Measurements from ENCODE around the gene ADCY1.
A peak's percentile ranks its signal among the peaks of the same experiment; 100 is the strongest.

Gene ADCY1

DNA sequence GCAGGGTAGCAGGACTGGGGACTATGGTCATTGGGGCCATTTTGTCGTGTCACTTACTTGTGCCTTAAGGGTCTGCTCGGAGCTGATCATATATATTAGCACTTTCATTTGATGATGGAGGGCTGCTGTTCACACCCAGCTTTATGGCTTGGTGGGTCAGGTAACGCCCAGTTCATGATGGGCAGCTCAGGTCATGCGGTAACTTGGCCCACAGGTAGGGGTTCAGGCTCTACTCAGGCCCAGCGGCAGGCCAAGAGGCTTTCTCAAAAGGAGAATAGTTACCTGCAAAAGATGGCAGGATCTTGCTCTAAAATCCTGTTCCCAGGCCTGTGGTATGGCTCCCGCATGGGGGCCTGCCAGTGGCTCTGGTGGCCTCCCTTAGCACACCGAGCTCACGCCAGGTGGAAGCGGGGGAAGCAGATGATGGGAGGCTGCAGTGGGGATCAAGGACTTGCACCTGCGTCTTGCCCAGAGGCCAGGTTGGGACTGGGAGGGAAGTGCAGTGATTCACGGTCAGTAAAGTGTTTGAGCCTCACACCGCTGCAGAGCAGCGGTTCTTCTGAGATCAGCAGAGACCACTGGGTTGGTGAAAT lies 109.5 kb downstream of the ADCY1 start:
- no peak for TF ChIP-seq CTCF (conservative IDR thresholded peaks at IDR 0.05)
- peak overlapping the region; percentile 100 for H3K27ac ChIP-seq

GRCh38 chr7:45684910-45685618 lies 110.9 kb downstream of the ADCY1 start:
- no peak for TF ChIP-seq CTCF (conservative IDR thresholded peaks at IDR 0.05)

DNA sequence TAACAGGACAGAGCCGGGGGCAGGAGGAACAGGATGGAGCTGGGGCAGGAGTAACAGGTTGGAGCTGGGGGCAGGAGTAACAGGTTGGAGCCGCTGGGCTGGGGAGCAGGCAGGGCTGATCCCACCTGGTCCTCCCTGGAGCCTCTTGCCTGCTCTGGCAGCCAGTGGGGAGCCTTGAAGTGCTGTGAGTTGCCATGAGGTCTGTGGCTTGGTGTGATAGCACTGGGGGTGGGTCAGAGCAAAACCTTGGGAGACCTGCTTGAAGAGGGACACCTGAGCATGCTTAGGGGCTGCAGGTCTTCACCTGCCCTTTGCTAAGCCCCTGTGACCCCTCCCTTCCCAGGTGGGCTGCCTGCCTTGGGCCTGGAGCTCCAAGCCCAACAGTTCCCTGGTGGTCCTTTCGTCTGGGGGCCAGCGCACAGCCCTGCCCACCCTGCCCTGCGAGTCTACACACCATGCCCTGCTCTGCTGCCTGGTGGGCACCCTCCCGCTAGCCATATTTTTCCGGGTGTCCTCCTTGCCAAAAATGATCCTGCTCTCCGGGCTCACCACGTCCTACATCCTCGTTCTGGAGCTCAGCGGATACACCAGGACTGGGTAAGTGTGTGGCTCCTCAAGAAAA lies 111.6 kb downstream of the ADCY1 start:
- H3K27ac ChIP-seq: peak overlapping the region; percentile 100
- TF ChIP-seq CTCF (conservative IDR thresholded peaks at IDR 0.05): no peak

More at GRCh38 chr7:45684910-45685618, 110.9 kb downstream of the ADCY1 start:
- H3K27ac ChIP-seq: peak overlapping the region; percentile 100

GRCh38 chr7:45686441-45687184 lies 112.4 kb downstream of the ADCY1 start:
- no peak for TF ChIP-seq CTCF (conservative IDR thresholded peaks at IDR 0.05)

GRCh38 chr7:45687185-45687560 lies 113.0 kb downstream of the ADCY1 start:
- H3K27ac ChIP-seq: peak overlapping the region; percentile 100
- no peak for TF ChIP-seq CTCF (conservative IDR thresholded peaks at IDR 0.05)

More at GRCh38 chr7:45686441-45687184, 112.4 kb downstream of the ADCY1 start:
- H3K27ac ChIP-seq: peak overlapping the region; percentile 100

DNA sequence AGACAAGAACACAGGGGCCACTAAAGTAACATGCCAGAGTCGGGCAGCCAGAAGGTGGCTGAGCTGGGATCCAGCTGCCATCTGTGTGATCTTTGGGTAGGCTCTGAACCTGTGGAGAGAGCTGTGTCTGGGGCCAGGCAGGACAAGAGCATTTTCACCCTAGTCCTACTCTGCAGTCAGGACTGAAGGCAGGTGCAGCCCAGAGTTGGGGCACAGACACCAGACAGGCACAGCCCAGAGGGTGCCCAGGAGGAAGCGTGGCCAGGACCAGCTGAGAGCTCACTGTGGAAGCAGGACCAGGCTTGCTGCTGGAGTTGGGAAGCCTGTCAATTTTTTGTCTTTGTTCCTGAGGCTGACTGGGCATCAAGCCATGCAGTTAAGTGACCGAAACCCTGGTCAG lies 113.6 kb downstream of the ADCY1 start:
- H3K27ac ChIP-seq: peak overlapping the region; percentile 100
- no peak for TF ChIP-seq CTCF (conservative IDR thresholded peaks at IDR 0.05)

DNA sequence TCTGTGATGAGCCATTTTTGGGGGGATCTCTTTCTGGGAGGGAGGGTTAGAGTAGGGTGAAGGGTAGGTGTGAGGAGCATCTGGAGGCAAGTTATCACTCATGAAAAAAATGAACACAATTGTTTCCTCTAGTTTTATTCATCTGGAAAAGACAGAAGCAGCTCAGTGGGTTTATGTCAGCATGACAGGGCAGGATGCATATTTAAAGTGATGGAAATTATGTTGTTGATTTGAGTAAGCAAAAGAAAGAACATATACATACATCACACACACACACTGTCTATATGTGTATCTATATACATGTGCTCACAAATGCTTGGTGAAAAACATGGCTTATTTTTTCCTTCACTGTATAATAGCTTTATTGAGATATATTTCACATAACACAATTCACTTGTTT lies 114.2 kb downstream of the ADCY1 start:
- TF ChIP-seq CTCF (conservative IDR thresholded peaks at IDR 0.05): no peak
- peak overlapping the region; percentile 100 for H3K27ac ChIP-seq

Data from VCaP (cell line).